ENCODE results near the gene YPEL4. TPM values are rescaled to one million over a fixed set of nuclear protein-coding genes. Genes with fewer than 3 reads are reported as not detected.

The YPEL4 gene
- total RNA-seq, 2 experiments from 2014 or later, result 5.6 to 7.3 TPM

DNA sequence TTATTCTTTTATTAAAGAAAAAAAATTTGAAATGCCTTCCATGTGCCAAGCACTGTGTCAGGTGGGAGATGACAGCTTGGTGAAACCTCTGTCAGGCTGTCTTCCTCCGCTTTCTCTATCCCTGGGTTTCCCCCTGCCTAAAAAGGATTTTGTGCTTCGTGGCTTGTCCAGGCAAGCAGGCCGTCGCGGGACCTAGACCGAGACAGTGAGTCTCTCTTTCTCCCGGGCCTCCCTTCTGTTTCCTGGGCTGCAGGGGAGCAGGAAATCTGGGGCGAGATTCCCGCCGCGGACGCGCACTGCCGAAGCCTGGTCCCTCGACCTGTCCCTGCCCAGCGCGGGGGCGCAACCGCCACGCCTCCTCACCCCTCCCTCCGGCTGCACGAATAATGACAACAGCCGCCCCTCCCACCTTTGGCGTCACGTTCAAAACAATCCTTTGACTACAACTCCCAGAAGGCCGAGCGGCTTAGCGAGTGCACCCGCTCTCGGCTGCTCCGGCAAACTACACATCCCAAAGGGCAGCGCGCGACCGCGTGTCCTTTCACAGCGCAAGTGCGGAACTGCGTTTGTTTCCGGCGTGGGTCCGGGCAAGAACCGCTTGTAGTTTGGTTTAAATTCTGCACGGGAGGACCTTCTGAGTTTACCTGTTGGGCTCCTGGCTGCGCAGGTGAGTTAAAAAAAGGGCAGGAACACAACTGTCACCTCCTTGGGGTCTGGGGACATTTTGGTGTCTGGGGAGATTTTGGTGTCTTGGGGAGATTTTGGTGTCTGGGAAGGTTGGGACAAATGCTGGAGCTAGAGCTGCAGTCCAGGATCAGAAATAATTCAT is 7.7 kb upstream of the YPEL4 start, which contains the start of gene CLP1:
Gene CLP1, plus strand, starts transcription at position 569 of the 829 bp plus-strand sequence. CDS start 1,715 bp downstream, outside the sequence.
- peaks cover 31% of the 10 kb centered on the region for H3K36me3 ChIP-seq (ENCODE audit: insufficient read depth, low read length)

DNA sequence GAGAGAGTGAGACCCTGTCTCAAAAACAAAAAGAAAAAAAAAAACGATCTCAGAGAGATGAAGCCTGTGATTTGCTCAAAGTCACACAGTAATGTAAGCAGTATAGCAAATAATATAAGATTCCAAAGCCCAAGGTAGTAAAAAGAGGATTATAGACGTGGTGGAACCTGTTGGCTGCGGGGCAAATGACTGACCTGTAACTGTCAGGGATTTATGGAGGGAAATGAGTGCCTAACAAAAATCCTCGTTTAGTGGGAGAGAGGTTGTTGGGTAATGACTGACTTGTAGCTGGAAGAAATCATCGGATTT is 7.1 kb upstream of the YPEL4 start:
- POLR2A ChIA-PET, result interaction anchor here (0.7 to 2.3 kb wide), 6 partner anchors 12 to 332 kb away, joined by 3 to 9 read pairs (median 4); partner anchors contain the start of genes MED19, SELENOH, TMX2 and TNKS1BP1
- no peaks in the 10 kb centered on the region for H3K9me3 Mint-ChIP-seq
- DNase-seq (no peak), ATAC-seq (ENCODE audit: poor library complexity) (no peak)
- Histone ChIP-seq H3K9me3 (ENCODE audit: control insufficient read depth in 1 of 2, insufficient read depth in 1 of 2, low read length in 2 of 2) (no peaks in the 10 kb centered on the region), H3K27ac (ENCODE audit: low read depth in 1 of 2, low read length in 2 of 2) (peak overlapping the region; percentile 92 to 93), H3K4me3 (ENCODE audit: low read length) (peak overlapping the region; percentile 93), H3K27me3 (ENCODE audit: control insufficient read depth in 1 of 2, insufficient read depth in 2 of 2, low read length in 2 of 2) (no peaks in the 10 kb centered on the region), H3K4me1 (ENCODE audit: insufficient read depth, low read length) (peaks cover 25% of the 10 kb centered on the region), H3K36me3 (ENCODE audit: insufficient read depth, low read length) (peaks cover 27% of the 10 kb centered on the region)
- H3K27ac Mint-ChIP-seq, result peak overlapping the region; percentile 90
- H3K27me3 Mint-ChIP-seq, result no peaks in the 10 kb centered on the region
- intact Hi-C loops (cut with DNase I, micrococcal nuclease), result loop anchor here in 1 of 2 experiments (1.0 to 5.0 kb wide), 2 partner anchors 10 to 330 kb away; no protein-coding TSS in a partner anchor
- CTCF ChIA-PET, result interaction anchor here (1.1 to 1.5 kb wide), 5 partner anchors 8 to 321 kb away, joined by 3 to 5 read pairs (median 3); partner anchors contain the start of genes SSRP1 and UBE2L6
- TF ChIP-seq, protein P1, sequence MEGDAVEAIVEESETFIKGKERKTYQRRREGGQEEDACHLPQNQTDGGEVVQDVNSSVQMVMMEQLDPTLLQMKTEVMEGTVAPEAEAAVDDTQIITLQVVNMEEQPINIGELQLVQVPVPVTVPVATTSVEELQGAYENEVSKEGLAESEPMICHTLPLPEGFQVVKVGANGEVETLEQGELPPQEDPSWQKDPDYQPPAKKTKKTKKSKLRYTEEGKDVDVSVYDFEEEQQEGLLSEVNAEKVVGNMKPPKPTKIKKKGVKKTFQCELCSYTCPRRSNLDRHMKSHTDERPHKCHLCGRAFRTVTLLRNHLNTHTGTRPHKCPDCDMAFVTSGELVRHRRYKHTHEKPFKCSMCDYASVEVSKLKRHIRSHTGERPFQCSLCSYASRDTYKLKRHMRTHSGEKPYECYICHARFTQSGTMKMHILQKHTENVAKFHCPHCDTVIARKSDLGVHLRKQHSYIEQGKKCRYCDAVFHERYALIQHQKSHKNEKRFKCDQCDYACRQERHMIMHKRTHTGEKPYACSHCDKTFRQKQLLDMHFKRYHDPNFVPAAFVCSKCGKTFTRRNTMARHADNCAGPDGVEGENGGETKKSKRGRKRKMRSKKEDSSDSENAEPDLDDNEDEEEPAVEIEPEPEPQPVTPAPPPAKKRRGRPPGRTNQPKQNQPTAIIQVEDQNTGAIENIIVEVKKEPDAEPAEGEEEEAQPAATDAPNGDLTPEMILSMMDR (IDR thresholded peaks at IDR 0.05), result no peak
- peak overlapping the region; percentile 96 for H3K4me3 Mint-ChIP-seq
- H3K36me3 Mint-ChIP-seq (ENCODE audit: low read depth), result peaks cover 36% of the 10 kb centered on the region
- peaks cover 21% of the 10 kb centered on the region for H3K4me1 Mint-ChIP-seq (ENCODE audit: low read depth)

More for the DNA sequence above, 7.7 kb upstream of the YPEL4 start, which contains the start of gene CLP1:
- peak; percentile 94 to 100 (median 98) for DNase-seq
- ChIA-PET CTCF (interaction anchor here (0.9 to 1.5 kb wide), 5 partner anchors 13 to 322 kb away, joined by 3 to 5 read pairs (median 3); partner anchors contain the start of genes SSRP1 and UBE2L6), POLR2A (interaction anchor here (0.7 to 2.3 kb wide), 6 partner anchors 10 to 332 kb away, joined by 3 to 9 read pairs (median 4); partner anchors contain the start of genes MED19, SELENOH, TMX2 and TNKS1BP1)
- no peaks in the 10 kb centered on the region for H3K9me3 ChIP-seq (ENCODE audit: control insufficient read depth in 1 of 2, insufficient read depth in 1 of 2, low read length in 2 of 2)
- intact Hi-C loops (cut with DNase I, micrococcal nuclease), result loop anchor here (1.0 to 5.0 kb wide), 6 partner anchors 9 to 330 kb away; partner anchors contain the start of genes SSRP1 (in 1 of the 2) and TIMM10 (in 1 of the 2)
- H3K27me3 ChIP-seq (ENCODE audit: control insufficient read depth in 1 of 2, insufficient read depth in 2 of 2, low read length in 2 of 2), result no peaks in the 10 kb centered on the region
- H3K4me3 ChIP-seq (ENCODE audit: low read length), result peak within 1 kb of the TSS; percentile 93
- Mint-ChIP-seq H3K36me3 (ENCODE audit: low read depth) (peaks cover 40% of the 10 kb centered on the region), H3K4me1 (ENCODE audit: low read depth) (peaks cover 24% of the 10 kb centered on the region), H3K27ac (peak within 1 kb of the TSS; percentile 90), H3K9me3 (no peaks in the 10 kb centered on the region), H3K27me3 (no peaks in the 10 kb centered on the region), H3K4me3 (peak within 1 kb of the TSS; percentile 96)
- TF ChIP-seq, protein P1 (IDR thresholded peaks at IDR 0.05), result no peak
- peaks cover 24% of the 10 kb centered on the region for H3K4me1 ChIP-seq (ENCODE audit: insufficient read depth, low read length)
- ATAC-seq (ENCODE audit: poor library complexity), result peak; percentile 95
- H3K27ac ChIP-seq (ENCODE audit: low read depth in 1 of 2, low read length in 2 of 2), result peak within 1 kb of the TSS; percentile 92 to 93

DNA sequence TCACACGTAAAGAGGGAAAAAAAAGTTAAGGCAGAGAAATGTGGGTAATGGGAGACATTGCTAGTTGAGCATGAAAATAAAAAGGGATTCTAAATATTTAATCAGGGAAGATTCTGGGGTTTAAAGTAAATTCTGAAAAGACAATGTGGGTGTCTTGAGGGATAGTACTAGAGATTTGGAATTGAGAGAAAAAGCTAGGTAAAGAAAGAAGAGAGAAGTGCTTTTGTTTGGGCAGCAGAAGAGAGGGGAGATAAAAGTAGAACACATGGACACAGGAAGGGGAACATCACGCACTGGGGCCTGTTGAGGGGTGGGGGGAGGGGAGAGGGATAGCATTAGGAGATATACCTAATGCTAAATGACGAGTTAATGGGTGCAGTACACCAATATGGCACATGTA is 3.5 kb upstream of the YPEL4 start:
- intact Hi-C loops (cut with DNase I, micrococcal nuclease), result no loop called here
- POLR2A ChIA-PET, result interaction anchor here (1.0 to 1.2 kb wide), 2 partner anchors 86 to 88 kb away, joined by 3 read pairs; partner anchors contain the start of genes SELENOH and UBE2L6
- H3K4me1 ChIP-seq (ENCODE audit: insufficient read depth, low read length), result peaks cover 35% of the 10 kb centered on the region
- ATAC-seq (ENCODE audit: poor library complexity), result no peak
- Mint-ChIP-seq H3K27ac (peak overlapping the region; percentile 66), H3K9me3 (no peaks in the 10 kb centered on the region), H3K36me3 (ENCODE audit: low read depth) (peaks cover 8% of the 10 kb centered on the region), H3K27me3 (peaks cover 24% of the 10 kb centered on the region), H3K4me1 (ENCODE audit: low read depth) (peaks cover 47% of the 10 kb centered on the region), H3K4me3 (peak overlapping the region; percentile 3)
- no peak overlapping the region for H3K4me3 ChIP-seq (ENCODE audit: low read length)
- peaks cover 12 to 13% of the 10 kb centered on the region in 2 experiments for H3K27me3 ChIP-seq (ENCODE audit: control insufficient read depth in 1 of 2, insufficient read depth in 2 of 2, low read length in 2 of 2)
- H3K36me3 ChIP-seq (ENCODE audit: insufficient read depth, low read length), result no peaks in the 10 kb centered on the region
- H3K9me3 ChIP-seq (ENCODE audit: control insufficient read depth in 1 of 2, insufficient read depth in 1 of 2, low read length in 2 of 2), result peaks cover 0 to 6% of the 10 kb centered on the region in 2 experiments
- CTCF ChIA-PET, result interaction anchor here (1.2 kb wide), 2 partner anchors 8 to 85 kb away, joined by 3 to 5 read pairs; no protein-coding TSS in a partner anchor
- no peak overlapping the region for H3K27ac ChIP-seq (ENCODE audit: low read depth in 1 of 2, low read length in 2 of 2)
- TF ChIP-seq, protein P1 (IDR thresholded peaks at IDR 0.05), result no peak
- no peak for DNase-seq

Measured in CD4-positive, alpha-beta T cell (primary cell).